Activated B cell treated with CpG ODN at 0.5 μM for 24 hours (primary cell): ENCODE results near the gene SPATS2L. TPM values are rescaled to one million over a fixed set of nuclear protein-coding genes. Genes with fewer than 3 reads are reported as not detected.

Experiments used
- ATAC-seq: fragments of 200-7000 bp; cut with Tn5 transposase; one replicate; pipeline ENCODE4 v1.10.0; 2021; ENCODE audit warnings: low read depth, mild to moderate bottlenecking, moderate library complexity
- CTCF ChIA-PET: fragments of 350-600 bp; sonication (Branson Sonifier 250); formaldehyde crosslinking; loops from one replicate; lab custom pipeline; 2021; ENCODE audit warnings: antibody characterized with exemption; lab: Charles Lee
- POLR2A ChIA-PET: fragments of 350-600 bp; sonication (Branson Sonifier 250); formaldehyde crosslinking; loops from one replicate; lab custom pipeline; 2021; ENCODE audit warnings: antibody characterized with exemption; lab: Charles Lee
- DNase-seq: peaks from one replicate; pipeline ENCODE4 v3.0.0; 2022
- H3K27ac Mint-ChIP-seq: one replicate; pipeline ENCODE4 v1.8.0; 2020; ENCODE audit warnings: mixed read lengths
- H3K27me3 Mint-ChIP-seq: one replicate; pipeline ENCODE4 v1.8.0; 2021; ENCODE audit warnings: mixed read lengths
- H3K36me3 Mint-ChIP-seq: one replicate; pipeline ENCODE4 v1.8.0; 2021; ENCODE audit warnings: low read depth, mixed read lengths
- H3K4me1 Mint-ChIP-seq: one replicate; pipeline ENCODE4 v1.8.0; 2021; ENCODE audit warnings: mixed read lengths
- H3K4me3 Mint-ChIP-seq: one replicate; pipeline ENCODE4 v1.8.0; 2020; ENCODE audit warnings: mild to moderate bottlenecking, mixed read lengths
- H3K9me3 Mint-ChIP-seq: one replicate; pipeline ENCODE4 v1.8.0; 2020; ENCODE audit warnings: mixed read lengths
- CTCF ChIP-seq: fragments of 200-600 bp; IDR thresholded peaks from one replicate; pipeline ENCODE4 v1.8.0; 2022; ENCODE audit warnings: antibody characterized with exemption, mild to moderate bottlenecking
- intact Hi-C: fragments of 100-400 bp; cut with micrococcal nuclease; formaldehyde crosslinking; loops from one replicate; pipeline ENCODE4 v1.15.1; 2024
- total RNA-seq: library from RNA; stranded (reverse); gene quantifications from 2 replicates; pipeline ENCODE4 v1.2.3, GENCODE V29; 2022

The SPATS2L gene
- total RNA-seq, 1 donor from 2014 or later: 0.64 TPM

- H3K4me1 Mint-ChIP-seq: no peaks in the 10 kb centered on the region
- intact Hi-C loops: no loop called here
- H3K4me3 Mint-ChIP-seq: no peak overlapping the region
- ChIA-PET POLR2A (no interaction called here), CTCF (no interaction called here)
- no peak for DNase-seq
- H3K9me3 Mint-ChIP-seq: no peaks in the 10 kb centered on the region
- ATAC-seq: no peak
- no peak for TF ChIP-seq CTCF
- H3K27me3 Mint-ChIP-seq: peaks cover 2% of the 10 kb centered on the region
- H3K27ac Mint-ChIP-seq: no peak overlapping the region
- H3K36me3 Mint-ChIP-seq: no peaks in the 10 kb centered on the region
These were observed 109.0 kb downstream of the SPATS2L start for GRCh38 chr2:200415455-200415854.

- no peak for DNase-seq
- Mint-ChIP-seq H3K9me3 (no peaks in the 10 kb centered on the region), H3K36me3 (no peaks in the 10 kb centered on the region), H3K4me1 (no peaks in the 10 kb centered on the region), H3K27ac (no peak overlapping the region), H3K4me3 (no peak overlapping the region), H3K27me3 (peaks cover 2% of the 10 kb centered on the region)
- CTCF ChIA-PET: no interaction called here
- POLR2A ChIA-PET: no interaction called here
- TF ChIP-seq CTCF: no peak
- intact Hi-C loops: no loop called here
- no peak for ATAC-seq
These were observed 110.4 kb downstream of the SPATS2L start for GRCh38 chr2:200416878-200417277.

GRCh38 chr2:200417366-200417765 lies 110.9 kb downstream of the SPATS2L start:
- Mint-ChIP-seq H3K4me1 (no peaks in the 10 kb centered on the region), H3K27me3 (peaks cover 2% of the 10 kb centered on the region), H3K9me3 (no peaks in the 10 kb centered on the region), H3K27ac (no peak overlapping the region), H3K36me3 (no peaks in the 10 kb centered on the region), H3K4me3 (no peak overlapping the region)
- ChIA-PET CTCF (no interaction called here), POLR2A (no interaction called here)
- ATAC-seq: no peak
- TF ChIP-seq CTCF: no peak
- intact Hi-C loops: no loop called here
- DNase-seq: no peak

GRCh38 chr2:200418399-200418798 lies 111.9 kb downstream of the SPATS2L start:
- H3K27ac Mint-ChIP-seq: no peak overlapping the region
- POLR2A ChIA-PET: no interaction called here

GRCh38 chr2:200419325-200419724 lies 112.8 kb downstream of the SPATS2L start:
- no peaks in the 10 kb centered on the region for H3K9me3 Mint-ChIP-seq
- TF ChIP-seq CTCF: no peak
- intact Hi-C loops: no loop called here
- DNase-seq (no peak), ATAC-seq (no peak)
- ChIA-PET CTCF (no interaction called here), POLR2A (no interaction called here)
- no peak overlapping the region for H3K27ac Mint-ChIP-seq
- no peaks in the 10 kb centered on the region for H3K4me1 Mint-ChIP-seq
- H3K4me3 Mint-ChIP-seq: no peak overlapping the region
- H3K36me3 Mint-ChIP-seq: no peaks in the 10 kb centered on the region
- no peaks in the 10 kb centered on the region for H3K27me3 Mint-ChIP-seq

More at GRCh38 chr2:200418399-200418798, 111.9 kb downstream of the SPATS2L start:
- no peak for TF ChIP-seq CTCF
- H3K36me3 Mint-ChIP-seq: no peaks in the 10 kb centered on the region
- ATAC-seq (no peak), DNase-seq (no peak)
- H3K27me3 Mint-ChIP-seq: peaks cover 2% of the 10 kb centered on the region
- CTCF ChIA-PET: no interaction called here
- no peaks in the 10 kb centered on the region for H3K9me3 Mint-ChIP-seq
- H3K4me3 Mint-ChIP-seq: no peak overlapping the region
- intact Hi-C loops: no loop called here
- no peaks in the 10 kb centered on the region for H3K4me1 Mint-ChIP-seq
